ENCODE data around the gene TGFBR3. TPM values are rescaled to one million over a fixed set of nuclear protein-coding genes. Genes with fewer than 3 reads are reported as not detected.
A peak's percentile ranks its signal among the peaks of the same experiment; 100 is the strongest.

TGFBR3 gene
- total and polyA plus RNA-seq, 7 donors, result 1.2 to 170 (median 92.2) TPM

DNA sequence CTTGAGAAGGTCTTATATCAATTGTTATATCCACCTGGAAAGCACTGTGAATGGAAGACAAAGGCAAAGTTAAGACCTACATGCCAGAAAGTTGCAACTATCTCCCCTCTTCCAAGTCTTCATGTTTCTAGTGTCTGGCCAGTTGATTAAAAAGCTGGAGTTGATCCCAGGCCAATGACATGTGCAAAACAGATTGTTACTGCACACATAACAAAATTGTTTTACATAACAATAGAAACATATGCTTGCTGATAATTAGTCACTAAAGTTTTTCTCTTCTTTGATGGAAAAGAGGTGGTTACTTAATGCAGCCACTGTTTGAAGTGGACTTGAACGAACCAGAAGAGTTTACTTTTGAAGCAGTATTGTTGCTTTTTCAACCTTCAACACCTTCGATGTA is 158.2 kb downstream of the TGFBR3 start:
- intact Hi-C loops (cut with DNase I), result loop anchor here (5.0 kb wide), 1 partner anchor 160 kb away; the partner anchor contains the start of gene TGFBR3
- Histone ChIP-seq H3K36me3 (peaks cover 0 to 32% (median 5%) of the 10 kb centered on the region in 4 donors), H3K27me3 (no peaks in the 10 kb centered on the region), H3K9me3 (no peaks in the 10 kb centered on the region), H3K27ac (peak overlapping the region; percentile 76 to 94 (median 88)), H3K4me1 (peaks cover 0 to 77% (median 68%) of the 10 kb centered on the region in 4 donors), H3K4me3 (no peak overlapping the region)
- DNase-seq, result no peak
- TF ChIP-seq POLR2A (IDR thresholded peaks at IDR 0.05) (no peak), EP300 (IDR thresholded peaks at IDR 0.05) (no peak), POLR2AphosphoS5 (IDR thresholded peaks at IDR 0.05) (no peak)
- TF ChIP-seq, protein P1, sequence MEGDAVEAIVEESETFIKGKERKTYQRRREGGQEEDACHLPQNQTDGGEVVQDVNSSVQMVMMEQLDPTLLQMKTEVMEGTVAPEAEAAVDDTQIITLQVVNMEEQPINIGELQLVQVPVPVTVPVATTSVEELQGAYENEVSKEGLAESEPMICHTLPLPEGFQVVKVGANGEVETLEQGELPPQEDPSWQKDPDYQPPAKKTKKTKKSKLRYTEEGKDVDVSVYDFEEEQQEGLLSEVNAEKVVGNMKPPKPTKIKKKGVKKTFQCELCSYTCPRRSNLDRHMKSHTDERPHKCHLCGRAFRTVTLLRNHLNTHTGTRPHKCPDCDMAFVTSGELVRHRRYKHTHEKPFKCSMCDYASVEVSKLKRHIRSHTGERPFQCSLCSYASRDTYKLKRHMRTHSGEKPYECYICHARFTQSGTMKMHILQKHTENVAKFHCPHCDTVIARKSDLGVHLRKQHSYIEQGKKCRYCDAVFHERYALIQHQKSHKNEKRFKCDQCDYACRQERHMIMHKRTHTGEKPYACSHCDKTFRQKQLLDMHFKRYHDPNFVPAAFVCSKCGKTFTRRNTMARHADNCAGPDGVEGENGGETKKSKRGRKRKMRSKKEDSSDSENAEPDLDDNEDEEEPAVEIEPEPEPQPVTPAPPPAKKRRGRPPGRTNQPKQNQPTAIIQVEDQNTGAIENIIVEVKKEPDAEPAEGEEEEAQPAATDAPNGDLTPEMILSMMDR (IDR thresholded peaks at IDR 0.05), result no peak
- 85 to 92% methylated on average over 2 of the region's 2 CpGs for WGBS, 2 donors

DNA sequence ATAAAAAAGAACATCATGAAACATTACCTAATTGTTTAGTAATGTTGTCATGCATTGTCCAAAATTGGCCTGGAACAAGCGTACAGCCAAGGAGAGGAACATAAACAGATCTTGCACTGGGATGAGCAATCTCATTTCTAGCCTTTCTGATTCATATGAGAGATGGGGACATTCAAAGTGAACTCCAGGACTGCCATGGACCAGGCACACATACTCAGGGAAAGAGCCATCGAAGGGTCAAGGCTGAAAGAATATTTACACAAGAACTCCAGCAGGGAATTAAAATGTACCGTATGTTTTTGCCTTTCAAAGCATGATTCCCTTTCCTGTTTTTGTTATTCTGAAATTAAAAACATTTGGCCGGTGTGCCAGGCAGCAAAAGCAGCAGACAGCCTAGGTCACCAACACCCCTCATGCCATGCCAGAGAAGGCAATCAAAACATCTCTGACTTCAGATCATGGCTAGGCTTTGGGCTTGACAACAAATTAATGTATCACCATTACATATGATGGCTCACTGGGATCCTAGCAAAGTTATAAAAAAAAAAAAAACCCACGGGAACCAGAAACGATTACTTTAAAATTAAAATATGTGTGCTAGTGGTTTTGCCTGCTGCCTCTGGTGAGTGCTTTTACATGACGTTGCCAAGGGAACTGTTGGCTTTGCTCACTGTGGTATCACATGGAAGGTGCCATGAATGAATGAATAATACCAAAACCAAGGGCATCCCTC is 159.8 kb downstream of the TGFBR3 start:
- H3K4me3 ChIP-seq, result peak overlapping the region in 2 of 4 donors; percentile 8 to 16
- no peaks in the 10 kb centered on the region for H3K9me3 ChIP-seq
- H3K27me3 ChIP-seq, result no peaks in the 10 kb centered on the region
- peak; percentile 89 for DNase-seq
- WGBS, 2 donors, result 73 to 81% methylated on average over 7 of the region's 7 CpGs
- H3K36me3 ChIP-seq, result peaks cover 0 to 42% (median 5%) of the 10 kb centered on the region in 4 donors
- peaks cover 0 to 61% (median 52%) of the 10 kb centered on the region in 4 donors for H3K4me1 ChIP-seq
- TF ChIP-seq EP300 (IDR thresholded peaks at IDR 0.05) (peak; percentile 22 to 94 (median 81)), POLR2AphosphoS5 (IDR thresholded peaks at IDR 0.05) (peak; percentile 84 to 95 (median 89)), POLR2A (IDR thresholded peaks at IDR 0.05) (no peak)
- TF ChIP-seq, protein P1 (IDR thresholded peaks at IDR 0.05), result no peak
- intact Hi-C loops (cut with DNase I), result loop anchor here (5.0 kb wide), 1 partner anchor 161 kb away; the partner anchor contains the start of gene TGFBR3
- peak overlapping the region; percentile 76 to 94 (median 88) for H3K27ac ChIP-seq

DNA sequence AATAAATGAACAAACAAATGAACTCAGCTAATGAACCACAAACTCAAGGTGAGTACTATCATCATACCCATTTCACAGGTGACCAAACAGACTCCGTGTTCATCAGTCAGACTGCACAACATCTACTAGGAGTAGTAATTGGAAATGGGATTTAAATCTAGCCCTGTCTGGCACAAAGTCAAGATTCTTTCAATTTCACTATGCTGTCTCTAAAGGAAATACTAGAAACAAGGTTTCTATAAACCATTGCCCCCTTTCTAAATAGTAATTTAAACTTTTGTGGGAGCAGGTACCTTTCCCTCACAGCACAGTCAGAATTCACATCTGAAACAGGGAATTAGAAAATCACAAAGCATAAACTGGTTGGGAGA is 160.3 kb downstream of the TGFBR3 start:
- H3K4me1 ChIP-seq, result peaks cover 0 to 56% (median 46%) of the 10 kb centered on the region in 4 donors
- 38 to 59% methylated on average over 1 of the region's 1 CpG for WGBS, 2 donors

DNA sequence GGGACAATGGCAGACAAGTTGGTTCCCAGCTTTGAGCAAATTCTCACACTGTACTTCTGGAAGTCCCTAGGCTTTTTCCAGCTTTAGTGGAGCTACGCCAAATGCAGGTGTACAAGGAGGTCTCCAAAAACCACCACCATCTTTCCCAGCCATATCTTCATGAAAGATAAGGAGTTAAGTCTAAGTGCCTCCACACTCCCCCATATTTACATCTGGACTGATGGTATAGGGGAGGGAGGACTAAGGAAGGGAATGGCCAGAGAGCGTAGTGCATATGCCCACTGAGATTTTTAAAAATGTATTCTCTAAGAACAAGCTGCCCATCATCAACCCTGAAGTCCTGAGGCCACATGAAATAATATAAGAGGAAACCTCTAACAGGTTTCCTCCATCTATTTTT is 161.3 kb downstream of the TGFBR3 start:
- H3K4me3 ChIP-seq, result no peak overlapping the region
- intact Hi-C loops (cut with DNase I), result loop anchor here (5.0 kb wide), 1 partner anchor 163 kb away; the partner anchor contains the start of gene TGFBR3
- no peak for DNase-seq
- TF ChIP-seq EP300 (IDR thresholded peaks at IDR 0.05), result no peak
- no peak for TF ChIP-seq POLR2AphosphoS5 (IDR thresholded peaks at IDR 0.05)
- no peak for TF ChIP-seq POLR2A (IDR thresholded peaks at IDR 0.05)
- TF ChIP-seq, protein P1 (IDR thresholded peaks at IDR 0.05), result no peak
- WGBS, 2 donors, result 97 to 98% methylated on average over 2 of the region's 2 CpGs
- no peaks in the 10 kb centered on the region for H3K9me3 ChIP-seq
- H3K27ac ChIP-seq, result peak overlapping the region; percentile 76 to 94 (median 88)
- H3K4me1 ChIP-seq, result peaks cover 0 to 50% (median 45%) of the 10 kb centered on the region in 4 donors
- peaks cover 4 to 51% (median 10%) of the 10 kb centered on the region in 4 donors for H3K36me3 ChIP-seq
- H3K27me3 ChIP-seq, result no peaks in the 10 kb centered on the region

More for the DNA sequence above, 160.3 kb downstream of the TGFBR3 start:
- Histone ChIP-seq H3K27me3 (no peaks in the 10 kb centered on the region), H3K4me3 (peak overlapping the region in 1 of 4 donors; percentile 16), H3K9me3 (no peaks in the 10 kb centered on the region), H3K36me3 (peaks cover 0 to 48% (median 5%) of the 10 kb centered on the region in 4 donors), H3K27ac (peak overlapping the region; percentile 76 to 94 (median 88))
- TF ChIP-seq EP300 (IDR thresholded peaks at IDR 0.05) (no peak), POLR2AphosphoS5 (IDR thresholded peaks at IDR 0.05) (no peak), POLR2A (IDR thresholded peaks at IDR 0.05) (no peak)
- TF ChIP-seq, protein P1 (IDR thresholded peaks at IDR 0.05), result no peak
- no peak for DNase-seq
- intact Hi-C loops (cut with DNase I), result loop anchor here (5.0 kb wide), 1 partner anchor 162 kb away; the partner anchor contains the start of gene TGFBR3
